ENCODE measurements around the gene WDR5B.

- TF ChIP-seq CTCF (IDR thresholded peaks at IDR 0.05 in 4 of 5, conservative IDR thresholded peaks at IDR 0.05 in 1 of 5) (no peak), POLR2A (IDR thresholded peaks at IDR 0.05) (no peak)
Observed at GRCh38 chr3:122397201-122397600, 18.7 kb downstream of the WDR5B start.

All from gastrocnemius medialis (tissue), 4 donors.